ENCODE data around the gene CEP76. TPM values are rescaled to one million over a fixed set of nuclear protein-coding genes. Genes with fewer than 3 reads are reported as not detected.
A peak's percentile ranks its signal among the peaks of the same experiment; 100 is the strongest.

Gene CEP76, protein sequence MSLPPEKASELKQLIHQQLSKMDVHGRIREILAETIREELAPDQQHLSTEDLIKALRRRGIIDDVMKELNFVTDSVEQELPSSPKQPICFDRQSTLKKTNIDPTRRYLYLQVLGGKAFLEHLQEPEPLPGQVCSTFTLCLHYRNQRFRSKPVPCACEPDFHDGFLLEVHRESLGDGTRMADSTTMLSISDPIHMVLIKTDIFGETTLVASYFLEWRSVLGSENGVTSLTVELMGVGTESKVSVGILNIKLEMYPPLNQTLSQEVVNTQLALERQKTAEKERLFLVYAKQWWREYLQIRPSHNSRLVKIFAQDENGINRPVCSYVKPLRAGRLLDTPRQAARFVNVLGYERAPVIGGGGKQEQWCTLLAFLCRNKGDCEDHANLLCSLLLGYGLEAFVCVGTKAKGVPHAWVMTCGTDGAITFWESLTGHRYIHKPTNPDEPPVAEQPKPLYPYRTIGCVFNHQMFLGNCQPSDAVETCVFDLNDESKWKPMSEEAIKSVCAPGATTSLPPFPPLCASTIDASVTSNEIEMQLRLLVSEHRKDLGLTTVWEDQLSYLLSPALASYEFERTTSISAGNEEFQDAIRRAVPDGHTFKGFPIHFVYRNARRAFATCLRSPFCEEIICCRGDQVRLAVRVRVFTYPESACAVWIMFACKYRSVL
- 10 to 100 TPM in 1 of 2 donors, 1 to 10 TPM in 1; 6.2 to 10.2 TPM for total RNA-seq

DNA sequence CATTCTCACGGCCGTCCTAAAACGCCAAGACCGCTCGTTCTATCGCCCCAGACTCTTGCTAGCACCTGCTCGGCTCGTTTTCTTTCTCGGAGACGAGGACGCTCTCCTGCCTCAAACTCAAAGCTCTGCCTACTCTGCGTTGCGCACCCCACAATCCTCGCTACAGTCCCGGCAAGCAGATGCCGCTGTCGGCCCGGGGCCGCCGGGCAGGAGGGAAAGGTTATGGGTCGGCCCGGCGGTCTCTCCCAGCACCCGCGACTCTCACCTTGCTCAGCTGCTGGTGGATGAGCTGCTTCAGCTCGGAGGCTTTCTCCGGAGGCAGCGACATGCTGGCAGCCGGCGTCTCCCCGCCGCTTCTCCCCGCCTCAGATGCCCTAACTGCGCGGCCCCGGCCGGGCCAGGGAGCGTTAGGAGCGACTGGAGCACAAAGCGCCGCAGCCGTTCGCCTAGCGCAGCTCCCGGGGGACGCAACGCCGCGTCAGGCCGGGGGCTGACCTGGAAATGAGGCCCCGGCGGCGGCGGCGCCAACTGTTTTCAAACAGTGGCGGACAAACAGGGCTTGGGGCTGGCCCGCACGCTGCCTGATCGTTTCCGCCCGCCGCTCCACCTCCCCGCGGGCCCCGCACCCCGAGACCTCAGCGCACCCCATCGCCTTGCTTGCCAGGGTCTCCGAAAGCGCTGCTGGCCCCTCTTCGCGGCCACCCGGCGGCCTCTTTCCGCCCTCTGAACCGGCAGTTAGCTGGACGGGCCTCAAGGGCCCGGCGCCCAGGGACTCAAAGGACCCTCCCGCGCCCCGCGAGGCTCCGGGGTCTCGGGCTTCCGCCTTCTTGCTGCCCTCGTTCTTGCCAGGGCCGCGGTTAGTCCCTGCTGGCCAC is at the start of gene CEP76, which contains the start of gene PSMG2:
TSS of gene CEP76 (minus strand) at position 503 of the 875 bp plus-strand sequence. CDS start at position 328, 175 bp downstream.
TSS of gene PSMG2 (plus strand) at position 822 of the 875 bp plus-strand sequence. CDS start 66 bp downstream, outside the sequence.
- DNase-seq (peak; percentile 81 to 92 (median 86)), ATAC-seq (peak; percentile 95)
- peak within 1 kb of the TSS; percentile 67 to 93 for H3K4me3 ChIP-seq
- peaks cover 35% of the 10 kb centered on the region for H3K4me1 ChIP-seq
- H3K36me3 ChIP-seq (replicated peaks in 1 of 2; ENCODE audit: insufficient read depth in 1 of 2, low read depth in 2 of 2), result peaks cover 0 to 3% of the 10 kb centered on the region in 2 donors
- H3K27ac ChIP-seq, result peak within 1 kb of the TSS; percentile 84 to 98 (median 97)
- H3K9me3 ChIP-seq, result no peaks in the 10 kb centered on the region
- no peaks in the 10 kb centered on the region for H3K27me3 ChIP-seq
- 0 to 1% methylated on average over 16 to 87 of the region's 89 CpGs for WGBS, 2 donors
- intact Hi-C loops (cut with DNase I), result no loop called here
- TF ChIP-seq POLR2A (IDR thresholded peaks at IDR 0.05), result peak; percentile 84 to 96 (median 94)
- peak in 3 of 7 experiments; percentile 1 to 16 (median 7) for TF ChIP-seq CTCF (IDR thresholded peaks at IDR 0.05)

GRCh38 chr18:12751891-12752290 is 49.4 kb upstream of the CEP76 start:
- DNase-seq, result no peak
- Histone ChIP-seq H3K4me3 (no peak overlapping the region), H3K36me3 (replicated peaks in 1 of 2; ENCODE audit: insufficient read depth in 1 of 2, low read depth in 2 of 2) (no peaks in the 10 kb centered on the region), H3K27ac (no peak overlapping the region), H3K4me1 (no peaks in the 10 kb centered on the region), H3K27me3 (no peaks in the 10 kb centered on the region), H3K9me3 (no peaks in the 10 kb centered on the region)
- intact Hi-C loops (cut with DNase I), result no loop called here
- no peak for ATAC-seq
- WGBS, 2 donors, result 76 to 81% methylated on average over 4 of the region's 4 CpGs
- TF ChIP-seq POLR2A (IDR thresholded peaks at IDR 0.05), result no peak
- no peak for TF ChIP-seq CTCF (IDR thresholded peaks at IDR 0.05)

- Histone ChIP-seq H3K27me3 (no peaks in the 10 kb centered on the region), H3K27ac (no peak overlapping the region), H3K4me3 (no peak overlapping the region), H3K4me1 (no peaks in the 10 kb centered on the region), H3K36me3 (replicated peaks in 1 of 2; ENCODE audit: insufficient read depth in 1 of 2, low read depth in 2 of 2) (no peaks in the 10 kb centered on the region), H3K9me3 (no peaks in the 10 kb centered on the region)
- intact Hi-C loops (cut with DNase I), result no loop called here
- no peak for TF ChIP-seq CTCF (IDR thresholded peaks at IDR 0.05)
- TF ChIP-seq POLR2A (IDR thresholded peaks at IDR 0.05), result no peak
- WGBS, 2 donors, result 57 to 65% methylated on average over 2 to 5 of the region's 5 CpGs
- DNase-seq, result no peak
- ATAC-seq, result no peak
These were observed 49.0 kb upstream of the CEP76 start for GRCh38 chr18:12751503-12751884.

DNA sequence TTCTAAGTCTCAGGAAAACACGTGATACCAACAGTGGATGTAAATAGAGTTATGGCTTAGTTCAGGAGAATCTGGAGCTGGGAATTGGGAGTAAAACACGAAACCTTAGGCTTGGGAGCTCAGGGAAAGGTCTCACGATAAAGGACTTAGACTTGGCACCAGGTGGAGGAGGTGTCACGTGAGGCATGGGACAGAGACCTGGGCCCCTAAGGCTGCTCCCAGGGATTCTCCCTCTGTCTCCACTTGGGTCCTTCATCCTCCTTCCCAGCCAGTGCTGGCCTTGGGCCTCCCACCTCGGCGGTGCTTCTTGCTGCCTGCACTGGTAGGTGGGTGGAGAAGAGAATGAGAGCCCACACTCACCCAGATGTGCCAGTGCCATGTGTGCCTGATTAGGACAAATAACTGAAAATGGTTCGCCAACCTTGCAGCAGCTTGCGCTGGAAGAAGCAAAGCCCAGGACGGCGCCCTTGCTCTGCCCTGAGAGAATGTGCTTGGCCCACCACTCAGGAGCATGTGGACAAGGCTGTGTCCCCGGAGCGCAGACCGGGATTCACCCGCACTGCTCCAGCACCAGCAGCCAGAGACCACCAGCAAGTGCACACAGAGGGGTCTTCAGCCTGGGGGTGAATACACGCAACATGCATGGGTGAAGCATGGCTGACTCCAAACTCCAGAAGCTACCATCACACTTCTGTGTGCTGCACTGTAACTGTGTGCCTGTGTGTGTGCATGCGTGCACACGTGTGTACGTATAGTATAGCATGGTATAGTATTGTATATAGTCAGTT is 48.4 kb upstream of the CEP76 start:
- no peaks in the 10 kb centered on the region for H3K27me3 ChIP-seq
- H3K4me1 ChIP-seq, result no peaks in the 10 kb centered on the region
- TF ChIP-seq CTCF (IDR thresholded peaks at IDR 0.05) (no peak), POLR2A (IDR thresholded peaks at IDR 0.05) (no peak)
- no peaks in the 10 kb centered on the region for H3K9me3 ChIP-seq
- no peaks in the 10 kb centered on the region for H3K36me3 ChIP-seq (replicated peaks in 1 of 2; ENCODE audit: insufficient read depth in 1 of 2, low read depth in 2 of 2)
- DNase-seq, result no peak
- ATAC-seq, result no peak
- no peak overlapping the region for H3K27ac ChIP-seq
- intact Hi-C loops (cut with DNase I), result no loop called here
- 77 to 80% methylated on average over 16 to 18 of the region's 18 CpGs for WGBS, 2 donors
- H3K4me3 ChIP-seq, result no peak overlapping the region
